C4-2B (cell line): ENCODE data around the gene ZMYND11.

Experiments used
- CTCF ChIP-seq: fragments of 450-650 bp; conservative IDR thresholded peaks from 2 replicates; pipeline ENCODE4 v1.5.1; 2017; ENCODE audit warnings: mild to moderate bottlenecking
- ZFX ChIP-seq: fragments of 450-650 bp; IDR thresholded peaks from 2 replicates; pipeline ENCODE4 v1.6.1; 2017

DNA sequence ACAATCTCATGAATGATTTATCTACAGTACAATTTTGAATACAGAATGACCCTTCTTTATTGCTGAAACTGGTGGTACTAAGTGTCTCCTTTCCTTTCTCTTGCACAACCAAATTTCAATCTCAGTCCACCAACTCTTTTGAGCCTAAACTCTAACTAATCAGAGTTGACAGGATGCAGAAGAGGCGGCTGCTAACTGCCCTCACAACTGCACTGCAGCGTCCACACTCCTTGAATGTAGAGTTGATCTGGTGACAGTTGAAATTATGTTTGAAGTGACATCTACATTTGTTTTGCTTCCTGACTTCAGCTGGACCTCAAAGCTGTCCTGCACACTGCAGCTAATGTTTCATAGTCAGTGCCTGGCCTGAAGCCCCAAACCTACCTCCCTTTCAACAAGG, 139.6 kb downstream of the ZMYND11 start:
- TF ChIP-seq CTCF (no peak), ZFX (no peak)
